ENCODE measurements around the gene MAPRE2.

Gene MAPRE2

GRCh38 chr18:35062408-35062807 lies 21.2 kb downstream of the MAPRE2 start:
- DNase-seq (ENCODE audit: low spot score), result no peak

DNA sequence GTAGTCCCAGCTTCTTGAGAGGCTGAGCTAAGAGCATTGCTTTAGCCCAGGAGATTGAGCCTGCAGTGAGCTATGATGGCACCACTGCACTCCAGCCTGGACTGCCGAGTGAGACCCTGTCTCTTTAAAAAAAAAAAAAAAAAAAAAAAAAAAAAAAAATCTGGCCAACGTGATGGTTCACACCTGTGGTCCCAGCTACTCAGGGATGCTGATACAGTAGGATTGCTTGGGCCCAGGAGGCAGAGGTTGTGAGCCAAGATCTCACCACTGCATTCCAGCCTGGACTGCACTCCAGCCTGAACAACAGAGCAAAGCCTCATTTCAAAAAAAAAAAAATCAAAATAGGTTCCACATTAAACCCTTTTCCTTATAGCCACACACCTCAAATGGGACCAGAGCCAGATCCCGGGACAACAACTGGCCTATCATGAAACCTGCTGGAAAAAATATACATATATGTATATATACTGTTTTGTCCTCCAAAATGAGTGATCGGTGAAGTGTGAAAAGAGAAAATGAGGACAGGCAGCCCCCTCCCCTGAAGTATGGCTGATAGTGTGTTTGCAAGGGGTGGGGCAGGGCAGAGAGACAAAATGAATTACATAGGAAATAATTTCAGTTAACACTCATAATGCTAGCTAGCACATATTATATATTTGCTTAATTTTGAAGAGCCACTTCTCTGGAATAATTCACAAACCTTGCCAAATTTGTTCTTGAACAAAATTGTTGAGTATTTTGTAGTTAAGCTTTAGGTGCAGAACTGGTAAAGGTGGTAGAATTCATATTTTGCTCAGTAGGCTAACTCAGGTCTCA lies 22.9 kb downstream of the MAPRE2 start:
- no peak for DNase-seq (ENCODE audit: low spot score)

DNA sequence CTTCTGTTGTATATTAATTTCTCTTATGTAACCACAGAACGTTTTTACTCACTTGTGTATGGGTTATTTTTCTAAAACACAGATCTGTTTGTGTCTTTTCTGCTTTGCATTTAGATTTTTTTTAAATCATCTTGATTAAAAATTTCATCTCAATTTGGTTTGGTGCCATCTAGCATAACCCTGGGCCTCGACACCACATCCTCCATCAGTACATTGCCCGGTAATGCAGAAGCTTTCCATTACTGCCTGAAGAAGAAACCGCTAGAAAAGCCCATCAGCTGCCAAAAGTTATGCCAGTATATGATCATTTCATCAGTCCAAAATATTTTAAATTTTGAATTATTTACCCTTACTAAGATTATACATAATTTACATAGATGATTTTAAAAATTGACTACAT lies 26.2 kb downstream of the MAPRE2 start:
- DNase-seq (ENCODE audit: low spot score), result no peak

DNA sequence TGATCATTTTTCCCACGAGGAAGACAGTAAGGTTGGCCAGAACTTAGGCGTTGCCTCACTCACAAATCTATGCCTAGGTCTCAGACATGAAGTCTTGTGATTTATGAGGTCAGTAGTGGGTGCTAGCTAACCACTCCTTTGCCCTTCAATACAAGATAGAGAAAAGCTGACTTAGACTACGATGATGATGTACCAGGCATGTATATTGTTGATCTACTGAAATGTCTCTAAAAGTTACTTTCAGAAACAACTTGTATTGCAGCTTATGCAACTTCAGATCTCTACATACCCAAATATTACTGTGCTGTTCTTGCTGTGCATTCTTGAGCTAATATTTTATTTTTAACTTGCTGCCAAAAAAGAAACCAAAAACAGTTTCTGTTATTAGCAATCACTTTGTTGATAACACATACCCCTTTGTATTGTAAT lies 30.6 kb downstream of the MAPRE2 start:
- no peak for DNase-seq (ENCODE audit: low spot score)

GRCh38 chr18:35072616-35073015 lies 31.4 kb downstream of the MAPRE2 start:
- DNase-seq (ENCODE audit: low spot score), result no peak

DNA sequence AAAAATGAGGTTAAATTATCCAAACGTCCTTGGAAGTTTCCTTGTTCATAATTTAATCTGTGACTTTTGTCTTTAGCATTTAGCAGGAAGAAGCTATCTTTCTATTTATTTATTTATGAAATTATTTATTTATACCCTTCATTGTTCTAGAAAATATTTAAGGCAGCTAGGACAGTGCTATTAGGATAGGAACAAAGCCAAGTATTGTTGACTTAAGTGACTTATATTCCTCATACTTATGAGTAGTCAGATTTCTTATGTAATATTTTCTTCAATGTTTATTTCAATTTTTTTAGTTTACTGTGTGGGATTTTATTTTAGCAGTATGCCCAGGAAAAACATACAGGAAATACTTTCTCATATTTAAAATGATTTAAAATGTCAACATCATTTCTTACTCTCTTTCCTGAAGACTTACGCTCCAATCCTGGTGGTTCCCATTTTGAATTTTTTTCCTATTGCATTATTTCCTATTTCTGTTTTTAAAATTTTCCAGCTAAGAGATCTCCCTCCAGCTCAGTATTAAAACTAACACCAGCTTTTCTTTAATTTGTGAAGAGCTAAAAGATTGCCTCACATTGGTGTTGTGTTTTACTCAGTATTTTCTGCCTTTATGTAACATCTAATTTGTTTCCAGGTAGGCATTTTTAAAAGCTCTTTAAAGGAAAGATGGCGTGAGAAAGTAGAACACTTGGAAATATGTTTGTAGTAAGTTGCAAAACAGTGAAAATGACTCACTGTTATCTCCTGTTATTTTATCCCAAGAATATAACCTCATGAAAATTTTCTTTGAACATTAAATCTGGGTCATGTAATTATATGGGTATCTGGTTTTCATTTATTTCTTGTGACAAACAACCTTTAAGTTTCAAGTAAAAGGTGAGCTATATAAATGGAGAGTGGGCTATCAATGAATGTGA lies 32.2 kb downstream of the MAPRE2 start:
- no peak for DNase-seq (ENCODE audit: low spot score)

- DNase-seq (ENCODE audit: low spot score), result no peak
Observed at GRCh38 chr18:35074581-35074980, 33.4 kb downstream of the MAPRE2 start.

DNA sequence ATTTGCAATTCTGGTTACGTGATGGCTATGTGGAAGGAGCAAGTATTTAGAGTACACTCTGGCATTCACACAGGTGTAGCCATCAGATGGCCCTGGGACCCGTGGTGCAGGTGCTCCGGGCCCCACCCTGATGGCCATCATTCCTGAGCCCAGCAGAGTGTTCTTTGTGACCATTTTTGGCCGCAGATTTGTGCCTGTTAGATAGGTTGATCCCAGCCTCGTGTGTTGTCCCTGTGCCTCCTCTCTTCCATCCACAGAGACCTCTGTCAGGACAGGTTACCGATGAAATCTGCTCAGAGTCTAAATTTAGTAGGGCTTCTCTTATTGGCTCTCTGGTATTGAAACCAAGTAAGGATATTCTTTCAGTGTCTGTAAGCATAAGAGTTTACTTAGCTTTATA lies 33.9 kb downstream of the MAPRE2 start:
- DNase-seq (ENCODE audit: low spot score), result no peak

DNA sequence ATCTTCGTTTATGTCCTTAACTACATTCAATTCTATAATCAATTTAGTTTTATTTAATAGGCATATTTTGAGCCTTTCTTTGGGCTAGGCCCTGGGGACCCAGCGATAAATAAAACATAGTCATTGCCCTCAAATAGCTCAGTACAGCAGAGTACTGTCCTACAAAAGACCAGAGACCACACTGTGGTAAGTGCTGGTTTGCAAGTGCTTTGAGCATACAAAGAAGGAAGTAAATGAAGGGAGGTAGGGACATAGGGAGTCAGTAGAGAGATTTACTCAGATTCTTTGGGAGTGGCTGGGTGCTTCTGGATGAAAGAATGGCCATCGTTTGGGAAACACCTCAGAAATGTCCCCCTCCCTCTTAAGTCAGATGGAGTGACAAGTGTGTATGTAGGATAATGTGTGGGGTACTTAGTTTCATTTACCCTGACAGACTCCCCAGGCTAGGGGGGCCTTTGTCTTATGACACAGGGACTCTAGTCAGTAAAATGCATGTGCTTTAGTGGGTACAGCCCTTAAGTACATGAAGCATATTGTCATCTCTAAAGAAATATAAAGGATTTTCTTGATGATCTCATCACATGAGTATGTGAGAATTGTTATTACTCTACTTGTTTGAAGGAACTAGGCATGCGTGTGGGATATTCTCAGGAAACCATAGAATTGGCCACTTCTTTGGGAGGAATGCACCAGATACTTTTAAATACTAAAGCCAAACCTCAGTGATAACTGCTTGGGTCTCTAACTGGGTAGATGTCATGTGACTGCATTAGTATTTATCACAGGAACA lies 35.1 kb downstream of the MAPRE2 start:
- no peak for DNase-seq (ENCODE audit: low spot score)

DNA sequence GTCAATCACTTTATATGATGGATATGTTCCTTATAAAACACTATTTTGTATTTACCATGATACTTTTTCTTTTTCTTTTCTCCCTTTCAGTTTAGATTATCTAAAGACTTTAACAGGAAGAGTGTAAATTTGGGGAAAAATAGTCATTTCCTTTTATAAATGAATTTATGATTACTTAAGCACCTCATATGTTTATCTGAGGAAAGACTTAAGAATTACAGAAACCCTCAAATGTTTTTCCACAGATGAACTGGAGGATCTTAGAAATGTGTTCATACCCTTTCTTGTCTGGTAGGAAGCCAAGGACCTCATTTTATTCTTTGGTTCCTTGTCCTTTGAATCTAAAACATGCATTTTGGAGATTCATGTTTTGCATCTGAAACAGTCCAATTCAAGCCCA lies 36.7 kb downstream of the MAPRE2 start:
- DNase-seq (ENCODE audit: low spot score), result no peak

- no peak for DNase-seq (ENCODE audit: low spot score)
Observed at GRCh38 chr18:35080058-35080457, 38.8 kb downstream of the MAPRE2 start.

GRCh38 chr18:35083174-35083712 lies 42.0 kb downstream of the MAPRE2 start:
- no peak for DNase-seq (ENCODE audit: low spot score)

GRCh38 chr18:35084494-35085449 lies 43.6 kb downstream of the MAPRE2 start:
- DNase-seq (ENCODE audit: low spot score), result no peak

- DNase-seq (ENCODE audit: low spot score), result no peak
Observed at GRCh38 chr18:35085450-35086380, 44.5 kb downstream of the MAPRE2 start.

DNA sequence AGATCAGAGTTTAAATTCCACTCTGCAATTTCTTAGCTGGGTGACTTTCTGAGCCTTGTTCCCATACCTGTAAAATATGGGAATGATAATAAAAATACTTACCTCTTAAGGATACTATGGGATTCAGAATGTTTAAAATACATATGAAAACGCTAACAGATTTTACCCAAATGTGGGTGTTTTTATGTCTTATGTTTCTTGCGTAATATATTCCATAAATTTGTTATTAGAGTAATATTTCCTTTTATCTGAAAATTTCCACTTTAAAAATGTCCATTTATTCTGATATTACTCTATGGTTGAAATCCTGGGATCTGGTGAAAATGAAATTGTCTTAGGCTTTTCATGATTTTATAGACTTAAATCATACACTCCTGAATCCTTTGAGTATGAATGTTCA lies 45.5 kb downstream of the MAPRE2 start:
- no peak for DNase-seq (ENCODE audit: low spot score)

DNA sequence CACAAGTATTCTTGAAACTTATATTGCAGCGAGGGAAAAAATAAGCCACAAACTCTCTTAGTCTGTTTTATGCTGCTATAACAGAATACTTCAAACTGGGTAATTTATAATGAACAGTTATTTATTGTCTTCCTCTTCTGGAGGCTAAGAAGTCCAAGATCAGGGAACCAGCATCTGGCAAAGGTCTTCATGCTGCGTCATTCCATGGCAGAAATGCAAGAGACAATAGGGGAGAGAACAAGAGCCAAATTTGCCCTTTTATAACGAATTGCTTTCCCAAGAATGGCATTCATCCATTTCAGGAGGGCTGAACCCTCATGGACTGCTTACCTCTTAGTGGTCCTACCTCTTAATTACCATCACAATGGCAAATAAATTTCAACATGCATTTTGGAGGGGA lies 46.5 kb downstream of the MAPRE2 start:
- DNase-seq (ENCODE audit: low spot score), result no peak

- no peak for DNase-seq (ENCODE audit: low spot score)
Observed at GRCh38 chr18:35088921-35089320, 47.7 kb downstream of the MAPRE2 start.

DNA sequence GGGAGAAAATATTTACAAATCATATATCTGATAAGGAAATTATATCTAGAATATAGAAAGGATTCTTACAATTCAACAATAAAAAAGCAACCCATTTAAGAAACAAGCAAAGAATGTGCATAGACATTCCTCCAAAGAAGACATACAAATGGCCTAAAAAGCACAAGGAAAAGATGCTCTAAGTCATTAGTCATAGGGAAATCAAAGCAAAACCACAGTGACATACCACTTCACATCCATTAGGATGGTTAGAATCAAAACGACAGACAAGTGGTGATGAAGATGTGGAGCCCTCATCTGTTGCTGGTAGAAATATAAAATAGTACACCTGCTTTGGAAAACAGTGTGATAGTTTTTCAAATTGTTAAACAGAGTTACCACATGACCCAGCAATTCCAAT lies 48.2 kb downstream of the MAPRE2 start:
- DNase-seq (ENCODE audit: low spot score), result no peak

DNA sequence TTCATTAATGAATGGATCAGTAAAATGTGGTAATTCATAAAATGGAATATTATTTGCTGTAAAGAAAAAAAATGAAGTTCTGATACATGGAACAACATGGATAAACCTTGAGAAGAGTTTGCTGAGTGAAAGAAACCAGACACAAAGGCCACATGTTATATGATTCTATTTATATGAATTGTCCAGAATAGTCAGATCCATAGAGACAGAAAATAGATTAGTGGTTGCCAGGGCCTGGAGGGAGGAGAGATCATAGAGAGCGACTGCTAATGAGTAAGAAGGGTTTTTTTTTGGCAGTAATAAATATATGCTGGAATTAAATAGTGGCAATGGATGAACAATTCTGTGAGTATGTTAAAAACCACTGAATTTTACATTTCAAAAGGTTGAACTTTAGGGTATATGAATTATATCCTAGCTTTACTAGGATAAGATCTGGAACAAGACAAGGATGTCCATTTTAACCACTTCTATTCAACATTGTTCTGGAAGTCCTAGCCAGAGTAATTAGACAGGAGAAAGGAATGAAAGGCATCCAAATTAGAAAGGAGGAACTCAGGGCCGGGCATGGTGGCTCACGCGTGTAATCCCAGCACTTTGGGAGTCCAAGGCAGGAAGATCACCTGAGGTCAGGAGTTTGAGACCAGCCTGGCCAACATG lies 48.8 kb downstream of the MAPRE2 start:
- no peak for DNase-seq (ENCODE audit: low spot score)
